ENCODE measurements around the gene CCDC60.

DNA sequence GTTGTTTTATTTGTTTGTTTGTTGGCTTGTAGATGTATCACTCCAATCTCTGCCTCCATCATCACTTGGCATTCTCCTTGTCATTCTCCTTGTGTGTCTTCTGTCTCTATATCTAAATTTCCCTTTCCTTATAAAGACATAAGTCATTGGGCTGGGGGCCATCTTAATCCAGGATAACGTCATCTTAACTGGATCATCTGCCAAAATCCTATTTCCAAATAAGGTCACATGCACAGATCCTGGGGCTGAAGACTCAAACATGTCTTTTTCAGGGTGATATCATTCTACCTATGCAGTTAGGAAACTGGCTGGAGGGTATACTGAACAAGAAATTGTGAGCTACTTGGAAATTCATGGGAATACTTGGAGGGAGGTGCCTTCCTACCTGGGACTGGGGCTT, 8.7 kb upstream of the CCDC60 start:
- TF ChIP-seq, protein P1, sequence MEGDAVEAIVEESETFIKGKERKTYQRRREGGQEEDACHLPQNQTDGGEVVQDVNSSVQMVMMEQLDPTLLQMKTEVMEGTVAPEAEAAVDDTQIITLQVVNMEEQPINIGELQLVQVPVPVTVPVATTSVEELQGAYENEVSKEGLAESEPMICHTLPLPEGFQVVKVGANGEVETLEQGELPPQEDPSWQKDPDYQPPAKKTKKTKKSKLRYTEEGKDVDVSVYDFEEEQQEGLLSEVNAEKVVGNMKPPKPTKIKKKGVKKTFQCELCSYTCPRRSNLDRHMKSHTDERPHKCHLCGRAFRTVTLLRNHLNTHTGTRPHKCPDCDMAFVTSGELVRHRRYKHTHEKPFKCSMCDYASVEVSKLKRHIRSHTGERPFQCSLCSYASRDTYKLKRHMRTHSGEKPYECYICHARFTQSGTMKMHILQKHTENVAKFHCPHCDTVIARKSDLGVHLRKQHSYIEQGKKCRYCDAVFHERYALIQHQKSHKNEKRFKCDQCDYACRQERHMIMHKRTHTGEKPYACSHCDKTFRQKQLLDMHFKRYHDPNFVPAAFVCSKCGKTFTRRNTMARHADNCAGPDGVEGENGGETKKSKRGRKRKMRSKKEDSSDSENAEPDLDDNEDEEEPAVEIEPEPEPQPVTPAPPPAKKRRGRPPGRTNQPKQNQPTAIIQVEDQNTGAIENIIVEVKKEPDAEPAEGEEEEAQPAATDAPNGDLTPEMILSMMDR (IDR thresholded peaks at IDR 0.05), result no peak
- TF ChIP-seq POLR2A (IDR thresholded peaks at IDR 0.05), result no peak
- TF ChIP-seq EP300 (IDR thresholded peaks at IDR 0.05), result no peak
